IMR-90 (cell line): ENCODE measurements around the gene PPP1R13L. TPM values are rescaled to one million over a fixed set of nuclear protein-coding genes. Genes with fewer than 3 reads are reported as not detected.
A peak's percentile ranks its signal among the peaks of the same experiment; 100 is the strongest.

Source experiments
- ATAC-seq: fragments of 200-7000 bp; cut with Tn5 transposase; 2 replicates; pipeline ENCODE4 v1.9.1; 2020; ENCODE audit warnings: low read depth, mild to moderate bottlenecking, moderate library complexity
- BruUV-seq: library from RNA; stranded (reverse); fragments of 400-500 nt; replicated peaks from 2 replicates; lab custom pipeline; 2021; lab: Mats Ljungman, UMichigan
- CTCF ChIA-PET: fragments of 300-600 bp; formaldehyde crosslinking; extraction: SDS; loops from one replicate; lab custom pipeline; 2021; ENCODE audit warnings: antibody characterized with exemption; lab: Yijun Ruan, JAX
- POLR2A ChIA-PET: fragments of 300-600 bp; sonication (Branson Sonifier 250); formaldehyde crosslinking; loops from one replicate; lab custom pipeline; 2022; ENCODE audit warnings: antibody characterized with exemption; ENCODE audit not compliant: unreplicated experiment; lab: Charles Lee
- DNase-seq: peaks from one replicate; pipeline ENCODE4 v3.0.0; 2013
- H2AFZ ChIP-seq: replicated peaks from 2 replicates; pipeline ENCODE3; 2013; ENCODE audit warnings: low read length, mild to moderate bottlenecking; ENCODE audit not compliant: poor library complexity
- H2AK5ac ChIP-seq: 2 replicates; pipeline ENCODE4 v1.6.1; 2013; ENCODE audit warnings: low read depth, low read length, inconsistent platforms
- H2AK9ac ChIP-seq: replicated peaks from 2 replicates; pipeline ENCODE3; 2013; ENCODE audit warnings: mild to moderate bottlenecking, low read depth, low read length, moderate library complexity; ENCODE audit not compliant: poor library complexity
- H2BK120ac ChIP-seq: 2 replicates; pipeline ENCODE4 v1.6.1; 2013; ENCODE audit warnings: low read depth, low read length, inconsistent platforms
- H2BK15ac ChIP-seq: 3 replicates; pipeline ENCODE4 v1.6.1; 2013; ENCODE audit warnings: low read depth, low read length, inconsistent platforms
- H2BK20ac ChIP-seq: 2 replicates; pipeline ENCODE4 v1.6.1; 2013; ENCODE audit warnings: low read depth, mild to moderate bottlenecking, inconsistent platforms, low read length, moderate library complexity
- H2BK5ac ChIP-seq: 2 replicates; pipeline ENCODE4 v1.6.1; 2013; ENCODE audit warnings: mild to moderate bottlenecking, low read depth, low read length, inconsistent platforms; ENCODE audit not compliant: poor library complexity, severe bottlenecking
- H3K14ac ChIP-seq: replicated peaks from 2 replicates; pipeline ENCODE4 v1.6.1; 2013; ENCODE audit warnings: low read depth, low read length, inconsistent platforms
- H3K18ac ChIP-seq: 2 replicates; pipeline ENCODE4 v1.6.1; 2013; ENCODE audit warnings: low read depth, low read length, control low read depth
- H3K23ac ChIP-seq: 2 replicates; pipeline ENCODE4 v1.6.1; 2013; ENCODE audit warnings: low read depth, low read length, inconsistent platforms
- H3K27ac ChIP-seq: 2 replicates; pipeline ENCODE4 v1.5.1; 2013; ENCODE audit warnings: mild to moderate bottlenecking, control low read depth, low read length; ENCODE audit not compliant: insufficient read depth
- H3K27me3 ChIP-seq: 2 replicates; pipeline ENCODE4 v1.6.1; 2013; ENCODE audit warnings: low read length; ENCODE audit not compliant: control insufficient read depth, insufficient read depth
- H3K36me3 ChIP-seq: 2 replicates; pipeline ENCODE4 v1.6.1; 2013; ENCODE audit warnings: low read length, mixed read lengths; ENCODE audit not compliant: control insufficient read depth, insufficient read depth
- H3K4ac ChIP-seq: 2 replicates; pipeline ENCODE4 v1.6.1; 2013; ENCODE audit warnings: low read depth, low read length, inconsistent platforms
- H3K4me1 ChIP-seq: 2 replicates; pipeline ENCODE4 v1.6.1; 2013; ENCODE audit warnings: low read length, mixed read lengths; ENCODE audit not compliant: control insufficient read depth, insufficient read depth
- H3K4me2 ChIP-seq: 2 replicates; pipeline ENCODE4 v1.6.1; 2013; ENCODE audit warnings: low read depth, mild to moderate bottlenecking, control low read depth, low read length, moderate library complexity
- H3K4me3 ChIP-seq: 2 replicates; pipeline ENCODE4 v1.5.1; 2013; ENCODE audit warnings: low read depth, mild to moderate bottlenecking, control low read depth, low read length, moderate library complexity; ENCODE audit not compliant: insufficient read depth
- H3K56ac ChIP-seq: 2 replicates; pipeline ENCODE4 v1.6.1; 2013; ENCODE audit warnings: low read length, inconsistent platforms; ENCODE audit not compliant: insufficient read depth; ENCODE audit errors: extremely low read depth
- H3K79me1 ChIP-seq, 2 experiments: 2 replicates each; pipeline ENCODE4 v1.6.1; 2013; ENCODE audit warnings: low read length in 2 of 2, inconsistent platforms in 1 of 2, low read depth in 1 of 2
- H3K9ac ChIP-seq: 2 replicates; pipeline ENCODE4 v1.6.1; 2013; ENCODE audit warnings: low read depth, low read length, control low read depth
- H3K9me1 ChIP-seq: 2 replicates; pipeline ENCODE4 v1.6.1; 2013; ENCODE audit warnings: low read length, inconsistent platforms; ENCODE audit not compliant: insufficient read depth
- H3K9me3 ChIP-seq: 2 replicates; pipeline ENCODE4 v1.6.1; 2013; ENCODE audit warnings: low read length; ENCODE audit not compliant: control insufficient read depth, insufficient read depth
- H4K20me1 ChIP-seq: 2 replicates; pipeline ENCODE4 v1.6.1; 2013; ENCODE audit warnings: low read length, inconsistent platforms; ENCODE audit not compliant: insufficient read depth
- H4K5ac ChIP-seq: 2 replicates; pipeline ENCODE4 v1.6.1; 2013; ENCODE audit warnings: mild to moderate bottlenecking, low read depth, low read length, control low read depth
- H4K8ac ChIP-seq, 2 experiments: 2 replicates each; pipeline ENCODE4 v1.6.1; 2013; ENCODE audit warnings: low read depth in 2 of 2, low read length in 2 of 2, control low read depth in 1 of 2, inconsistent platforms in 1 of 2
- H4K91ac ChIP-seq: 2 replicates; pipeline ENCODE4 v1.6.1; 2013; ENCODE audit warnings: low read depth, low read length, inconsistent platforms; ENCODE audit not compliant: insufficient read depth
- CEBPB ChIP-seq: IDR thresholded peaks from 2 replicates; pipeline ENCODE4 v1.6.1; 2012; ENCODE audit warnings: low read depth, low read length, improper control_type of control experiment
- CHD1 ChIP-seq: IDR thresholded peaks from 2 replicates; pipeline ENCODE4 v1.6.1; 2012; ENCODE audit warnings: low read depth, low read length, improper control_type of control experiment
- MAFK ChIP-seq: IDR thresholded peaks from 2 replicates; pipeline ENCODE4 v1.6.1; 2012; ENCODE audit warnings: low read depth, low read length, improper control_type of control experiment
- MXI1 ChIP-seq: IDR thresholded peaks from 2 replicates; pipeline ENCODE4 v1.6.1; 2012; ENCODE audit warnings: low read depth, mild to moderate bottlenecking, low read length, moderate library complexity, borderline replicate concordance
- RCOR1 ChIP-seq: IDR thresholded peaks from 2 replicates; pipeline ENCODE4 v1.6.1; 2012; ENCODE audit warnings: mild to moderate bottlenecking, low read length, improper control_type of control experiment; ENCODE audit not compliant: insufficient replicate concordance
- SMC3 ChIP-seq: fragments of 150-350 bp; IDR thresholded peaks from 2 replicates; pipeline ENCODE4 v1.6.1; 2016; ENCODE audit warnings: low read depth, mild to moderate bottlenecking, antibody characterized with exemption, low read length, moderate library complexity
- WGBS, 2 experiments: methylation state at CpG; one replicate each; pipeline versions ENCODE4 v1.1.5 to v1.1.7; 2013; ENCODE audit warnings: missing lambda C conversion rate in 2 of 2; ENCODE audit not compliant: insufficient read length in 1 of 2; ENCODE audit errors: extremely low coverage in 2 of 2; 5-methylcytosine and 5-hydroxymethylcytosine counted together
- dilution Hi-C: fragments of 300-500 bp; cut with HindIII; formaldehyde crosslinking; loops from one replicate; pipeline ENCODE4 v1.14.3; 2018; ENCODE audit warnings: low sequenced_read_pairs; ENCODE audit not compliant: unreplicated experiment
- in situ Hi-C: fragments of 300-500 bp; cut with MboI; formaldehyde crosslinking; loops from 3 replicates; pipeline ENCODE4 v1.14.3; 2019; ENCODE audit warnings: low sequenced_read_pairs, inconsistent platforms, mixed read lengths
- intact Hi-C: fragments of 100-400 bp; cut with micrococcal nuclease; formaldehyde crosslinking; loops from 2 replicates; pipeline ENCODE4 v1.10.0; 2022
- polyA plus RNA-seq, 3 experiments: library from polyadenylated mRNA; depleted of rRNA; stranded (reverse); fragments of >200 nt; gene quantifications; 2 replicates each; pipeline ENCODE4 v1.2.3, GENCODE V29; 2012; ENCODE audit warnings: low replicate concordance in 1 of 3
- total RNA-seq: library from RNA; depleted of rRNA; stranded (reverse); fragments of >200 nt; gene quantifications from 2 replicates; pipeline ENCODE4 v1.2.3, GENCODE V29; 2012
- TF ChIP-seq, protein P1 (sequence below): fragments of 150-350 bp; IDR thresholded peaks from 2 replicates; pipeline ENCODE4 v1.6.1; 2017; ENCODE audit warnings: mild to moderate bottlenecking, antibody characterized with exemption, low read length, low read depth

The PPP1R13L gene
- total and polyA plus RNA-seq, 2 of the 4 experiments (the other 2 are of a cell fraction) = 3.0 to 13.3 TPM

DNA sequence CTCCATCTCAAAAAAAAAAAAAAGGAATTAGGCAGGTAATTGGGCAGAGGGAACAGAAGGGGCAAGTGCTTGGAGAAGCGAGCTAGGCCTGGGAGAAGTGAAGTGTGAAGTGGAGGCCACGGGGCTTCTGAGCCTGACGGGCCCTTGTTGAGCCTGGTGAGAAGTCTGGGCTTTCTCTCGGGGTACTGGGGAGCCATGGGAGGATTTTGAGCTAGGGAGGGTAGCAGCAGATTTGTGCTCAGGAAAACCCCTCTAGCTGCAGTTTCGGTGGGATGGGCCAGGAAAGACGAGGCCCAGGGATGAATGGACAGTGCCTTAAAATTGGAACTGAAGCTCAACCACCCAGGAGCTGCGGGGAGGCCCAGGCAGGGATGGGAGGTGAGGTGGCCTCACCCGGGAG is 9.6 kb upstream of the PPP1R13L start:
- Histone ChIP-seq H4K91ac (no peak overlapping the region), H3K4me1 (no peaks in the 10 kb centered on the region), H3K79me1 (peaks cover 0 to 27% of the 10 kb centered on the region in 2 experiments; a peak in 2 of 4 replicates), H3K27ac (no peak overlapping the region), H2AK9ac (peak overlapping the region; percentile 7), H3K4me2 (no peak overlapping the region), H3K23ac (no peak overlapping the region), H3K18ac (no peak overlapping the region), H2AFZ (no peak overlapping the region), H3K9me1 (no peaks in the 10 kb centered on the region; the same call in 1 of the 2 replicates), H4K5ac (no peak overlapping the region), H3K9ac (no peak overlapping the region), H4K20me1 (no peaks in the 10 kb centered on the region), H2BK5ac (no peak overlapping the region), H3K27me3 (no peaks in the 10 kb centered on the region), H3K56ac (no peak overlapping the region), H4K8ac (no peak overlapping the region), H2BK120ac (no peak overlapping the region), H2AK5ac (no peak overlapping the region), H3K36me3 (peaks cover 50% of the 10 kb centered on the region), H3K9me3 (no peaks in the 10 kb centered on the region), H3K14ac (no peak overlapping the region), H3K4ac (no peak overlapping the region), H2BK15ac (no peak overlapping the region), H2BK20ac (no peak overlapping the region), H3K4me3 (no peak overlapping the region)
- ChIA-PET CTCF (no interaction called here), POLR2A (no interaction called here)
- WGBS, 2 experiments = 89% methylated on average over 7 of the region's 8 CpGs; no CpG with 5 or more reads in 1 of the 2 experiments
- intact Hi-C loops = no loop called here
- no peak for DNase-seq
- dilution Hi-C loops = no loop called here
- no peak for ATAC-seq
- in situ Hi-C loops = no loop called here
- TF ChIP-seq CHD1 (no peak), CEBPB (no peak), RCOR1 (no peak), SMC3 (no peak), MXI1 (no peak), MAFK (no peak)
- TF ChIP-seq, protein P1, sequence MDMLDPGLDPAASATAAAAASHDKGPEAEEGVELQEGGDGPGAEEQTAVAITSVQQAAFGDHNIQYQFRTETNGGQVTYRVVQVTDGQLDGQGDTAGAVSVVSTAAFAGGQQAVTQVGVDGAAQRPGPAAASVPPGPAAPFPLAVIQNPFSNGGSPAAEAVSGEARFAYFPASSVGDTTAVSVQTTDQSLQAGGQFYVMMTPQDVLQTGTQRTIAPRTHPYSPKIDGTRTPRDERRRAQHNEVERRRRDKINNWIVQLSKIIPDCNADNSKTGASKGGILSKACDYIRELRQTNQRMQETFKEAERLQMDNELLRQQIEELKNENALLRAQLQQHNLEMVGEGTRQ = no peak
- no TSS peak for BruUV-seq
